Endothelial cell of umbilical vein (primary cell): Measurements from ENCODE around the gene CDK5R2. TPM values are rescaled to one million over a fixed set of nuclear protein-coding genes. Genes with fewer than 3 reads are reported as not detected.

Source experiments
- BruUV-seq: library from RNA; stranded (reverse); fragments of 400-500 nt; replicated peaks from 2 replicates; lab custom pipeline; 2021; lab: Mats Ljungman, UMichigan
- CTCF ChIA-PET: fragments of 300-600, 350-600 bp; sonication (Branson Sonifier 250); formaldehyde crosslinking; loops from one replicate; lab custom pipeline; 2021; ENCODE audit warnings: antibody characterized with exemption, inconsistent platforms; lab: Charles Lee
- POLR2A ChIA-PET: fragments of 300-600, 350-600 bp; sonication (Branson Sonifier 250); formaldehyde crosslinking; loops from one replicate; lab custom pipeline; 2021; ENCODE audit warnings: antibody characterized with exemption, inconsistent platforms; lab: Charles Lee
- DNase-seq: peaks from one replicate; pipeline ENCODE4 v3.0.0-alpha.2; 2011; ENCODE audit warnings: low read depth, low spot score
- FAIRE-seq: peaks from 2 replicates; lab custom pipeline; 2011; peaks lifted over from hg19 to GRCh38; lab: Jason Lieb, UNC
- H2AFZ ChIP-seq: 2 replicates; pipeline ENCODE4 v1.6.0; 2012; ENCODE audit warnings: low read depth, low read length, control low read depth, inconsistent platforms
- H3K27ac ChIP-seq: 2 replicates; pipeline ENCODE4 v1.5.1; 2011; ENCODE audit warnings: low read depth, mild to moderate bottlenecking, control low read depth, low read length, moderate library complexity; ENCODE audit not compliant: insufficient read depth
- H3K27me3 ChIP-seq, 2 experiments: 2 replicates each; pipeline versions ENCODE4 v1.6.0 to v1.6.1; 2011; ENCODE audit warnings: low read length in 2 of 2, mixed read lengths in 1 of 2; ENCODE audit not compliant: control insufficient read depth in 2 of 2, insufficient read depth in 2 of 2
- H3K36me3 ChIP-seq, 2 experiments: 2 replicates in 1 of 2; 3 replicates in 1 of 2; pipeline ENCODE4 v1.5.1; 2011; ENCODE audit warnings: low read length in 2 of 2, mild to moderate bottlenecking in 1 of 2, moderate library complexity in 1 of 2; ENCODE audit not compliant: control insufficient read depth in 2 of 2, insufficient read depth in 2 of 2; ENCODE audit errors: extremely low read depth in 1 of 2
- H3K4me1 ChIP-seq: 3 replicates; pipeline ENCODE4 v1.5.1; 2011; ENCODE audit warnings: mild to moderate bottlenecking, low read length; ENCODE audit not compliant: control insufficient read depth, insufficient read depth; ENCODE audit errors: extremely low read depth
- H3K4me2 ChIP-seq: 2 replicates; pipeline ENCODE4 v1.6.1; 2011; ENCODE audit warnings: low read length, control low read depth, mixed read lengths; ENCODE audit not compliant: insufficient read depth
- H3K4me3 ChIP-seq, 3 experiments: fragments of 200-600 bp in 1 of 3; sonication (generic), shearing (Covaris generic) in 1 of 3; replicated peaks in 1 of 3; 2 replicates each; pipeline ENCODE4 v1.5.1; 2011 to 2016; ENCODE audit warnings: control low read depth in 3 of 3, low read length in 3 of 3, mild to moderate bottlenecking in 2 of 3, inconsistent platforms in 1 of 3, low read depth in 1 of 3, moderate library complexity in 1 of 3; ENCODE audit not compliant: insufficient read depth in 1 of 3
- H3K79me2 ChIP-seq: 2 replicates; pipeline ENCODE4 v1.6.0; 2012; ENCODE audit warnings: low read length, inconsistent platforms; ENCODE audit not compliant: control insufficient read depth, insufficient read depth
- H3K9ac ChIP-seq: replicated peaks from 2 replicates; pipeline ENCODE3; 2011; ENCODE audit warnings: low read length, control low read depth; ENCODE audit not compliant: insufficient read depth; ENCODE audit errors: extremely low read depth
- H3K9me1 ChIP-seq: replicated peaks from 3 replicates; pipeline ENCODE4 v1.6.0; 2011; ENCODE audit warnings: mild to moderate bottlenecking, low read length; ENCODE audit not compliant: control insufficient read depth, insufficient read depth; ENCODE audit errors: extremely low read depth
- H3K9me3 ChIP-seq: replicated peaks from 2 replicates; pipeline ENCODE4 v1.5.1; 2012; ENCODE audit warnings: low read length, inconsistent platforms; ENCODE audit not compliant: control insufficient read depth, insufficient read depth
- H4K20me1 ChIP-seq: replicated peaks from 2 replicates; pipeline ENCODE3; 2011; ENCODE audit warnings: mild to moderate bottlenecking, low read length; ENCODE audit not compliant: control insufficient read depth, insufficient read depth; ENCODE audit errors: extremely low read depth
- CTCF ChIP-seq, 2 donors: IDR thresholded peaks; 1 replicate in 1 of 2; 2 replicates in 1 of 2; pipeline ENCODE4 v1.5.1; 2011; ENCODE audit warnings: low read length in 2 of 2, mild to moderate bottlenecking in 2 of 2, moderate library complexity in 2 of 2, control low read depth in 1 of 2, inconsistent platforms in 1 of 2, low read depth in 1 of 2; ENCODE audit not compliant: insufficient read depth in 1 of 2; ENCODE audit errors: extremely low read depth in 1 of 2
- EZH2 ChIP-seq: IDR thresholded peaks from 2 replicates; pipeline ENCODE4 v1.6.1; 2012; ENCODE audit warnings: borderline replicate concordance, low read depth, mild to moderate bottlenecking, moderate library complexity, low read length, inconsistent platforms; ENCODE audit not compliant: severe bottlenecking
- JUN ChIP-seq: IDR thresholded peaks from 2 replicates; pipeline ENCODE4 v1.6.1; 2011; ENCODE audit warnings: borderline replicate concordance, low read depth; ENCODE audit not compliant: insufficient read length, insufficient read depth
- POLR2AphosphoS5 ChIP-seq: IDR thresholded peaks from 2 replicates; pipeline ENCODE4 v1.6.1; 2012; ENCODE audit warnings: low read depth, mild to moderate bottlenecking, control low read depth, low read length, moderate library complexity; ENCODE audit not compliant: insufficient read depth
- dilution Hi-C: fragments of 300-500 bp; cut with MboI; formaldehyde crosslinking; loops from one replicate; pipeline ENCODE4 v1.15.0; 2019; ENCODE audit warnings: low sequenced_read_pairs; ENCODE audit not compliant: extremely low pct_ligation_motif_present
- intact Hi-C: fragments of 100-400 bp; cut with micrococcal nuclease; formaldehyde crosslinking; loops from one replicate; pipeline ENCODE4 v1.10.0; 2022
- polyA plus RNA-seq, 4 experiments: library from polyadenylated mRNA; depleted of rRNA in 3 of 4; stranded (reverse) in 3 of 4; unstranded in 1 of 4; fragments of >200 nt; gene quantifications; 2 replicates each; pipeline versions ENCODE4 v1.2.1 to v1.2.3, GENCODE V29; 2011 to 2012; ENCODE audit warnings: missing spikeins in 1 of 4
- total RNA-seq: library from RNA; stranded (reverse); gene quantifications from 2 replicates; pipeline ENCODE4 v1.2.3, GENCODE V29; 2021

Gene CDK5R2
- total and polyA plus RNA-seq, 2 donors (not counting 3 experiments of a cell fraction or from before 2014, with no cell fraction given) = 0.03 TPM; not detected in 1

GRCh38 chr2:218982586-218983262, 23.3 kb downstream of the CDK5R2 start:
- H3K27me3 ChIP-seq = peaks cover 55 to 69% of the 10 kb centered on the region in 2 experiments
- POLR2A ChIA-PET = no interaction called here
- BruUV-seq = no TSS peak

More at GRCh38 chr2:218982586-218983262, 23.3 kb downstream of the CDK5R2 start:
- Histone ChIP-seq H3K9me1 (no peaks in the 10 kb centered on the region), H4K20me1 (no peaks in the 10 kb centered on the region), H3K27ac (no peak overlapping the region), H3K4me2 (no peak overlapping the region), H3K9me3 (no peaks in the 10 kb centered on the region), H3K4me3 (no peak overlapping the region), H3K79me2 (no peaks in the 10 kb centered on the region), H2AFZ (no peak overlapping the region), H3K9ac (no peak overlapping the region), H3K4me1 (peaks cover 15% of the 10 kb centered on the region), H3K36me3 (no peaks in the 10 kb centered on the region)
- dilution Hi-C loops = no loop called here
- no peak for FAIRE-seq
- no peak for DNase-seq
- intact Hi-C loops = loop anchor here (5.0 kb wide), 4 partner anchors 75 to 315 kb away; no protein-coding TSS in a partner anchor
- TF ChIP-seq POLR2AphosphoS5 (no peak), EZH2 (peak; percentile 94), JUN (no peak), CTCF (IDR thresholded peaks at IDR 0.05; ENCODE audit: extremely low read depth in 1 of 2, insufficient read depth in 1 of 2, low read depth in 1 of 2, low read length in 2 of 2) (no peak)
- CTCF ChIA-PET = interaction anchor here (0.6 to 5.7 kb wide), 5 partner anchors 11 to 224 kb away, joined by 3 to 164 read pairs (median 64); partner anchors contain the start of gene CRYBA2
